Measurements from ENCODE around the gene PTGDR. TPM values are rescaled to one million over a fixed set of nuclear protein-coding genes. Genes with fewer than 3 reads are reported as not detected.

PTGDR gene
- total RNA-seq, 2 experiments from 2014 or later, result 0.12 TPM

GRCh38 chr14:52298795-52299194, 31.3 kb downstream of the PTGDR start:
- H3K4me3 Mint-ChIP-seq, result no peak overlapping the region
- H3K4me1 Mint-ChIP-seq (ENCODE audit: low read depth), result peaks cover 27% of the 10 kb centered on the region
- H3K9me3 Mint-ChIP-seq, result no peaks in the 10 kb centered on the region
- no peak overlapping the region for H3K27ac Mint-ChIP-seq
- no peaks in the 10 kb centered on the region for H3K36me3 Mint-ChIP-seq
- DNase-seq, result no peak
- ChIA-PET POLR2A (no interaction called here), CTCF (interaction anchor here (0.7 to 3.8 kb wide), 8 partner anchors 10 to 175 kb away, joined by 3 to 28 read pairs (median 10); partner anchors contain the start of gene PTGER2)
- no peaks in the 10 kb centered on the region for H3K27me3 Mint-ChIP-seq
- intact Hi-C loops (cut with micrococcal nuclease), result loop anchor here (1.0 kb wide), 2 partner anchors 119 to 175 kb away; no protein-coding TSS in a partner anchor

GRCh38 chr14:52299692-52300278, 32.3 kb downstream of the PTGDR start:
- no peak overlapping the region for H3K27ac Mint-ChIP-seq
- H3K36me3 Mint-ChIP-seq, result no peaks in the 10 kb centered on the region
- CTCF ChIA-PET, result interaction anchor here (0.6 to 3.8 kb wide), 26 partner anchors 9 to 661 kb away, joined by 3 to 28 read pairs (median 4); partner anchors contain the start of genes GPR137C, PTGDR, PTGER2 and TXNDC16
- POLR2A ChIA-PET, result interaction anchor here (1.0 kb wide), 1 partner anchor 14 kb away, joined by 4 read pairs; the partner anchor contains the start of gene PTGER2
- no peak overlapping the region for H3K4me3 Mint-ChIP-seq
- no peaks in the 10 kb centered on the region for H3K27me3 Mint-ChIP-seq
- no peak for DNase-seq
- H3K9me3 Mint-ChIP-seq, result no peaks in the 10 kb centered on the region
- intact Hi-C loops (cut with micrococcal nuclease), result loop anchor here (1.0 kb wide), 2 partner anchors 118 to 174 kb away; no protein-coding TSS in a partner anchor
- H3K4me1 Mint-ChIP-seq (ENCODE audit: low read depth), result peaks cover 34% of the 10 kb centered on the region

GRCh38 chr14:52303236-52303635, 35.7 kb downstream of the PTGDR start:
- CTCF ChIA-PET, result interaction anchor here (1.0 to 1.3 kb wide), 3 partner anchors 110 to 167 kb away, joined by 3 to 4 read pairs (median 3); no protein-coding TSS in a partner anchor
- H3K9me3 Mint-ChIP-seq, result no peaks in the 10 kb centered on the region
- H3K27ac Mint-ChIP-seq, result no peak overlapping the region
- no peaks in the 10 kb centered on the region for H3K27me3 Mint-ChIP-seq
- H3K4me3 Mint-ChIP-seq, result no peak overlapping the region
- DNase-seq, result no peak
- peaks cover 51% of the 10 kb centered on the region for H3K4me1 Mint-ChIP-seq (ENCODE audit: low read depth)
- H3K36me3 Mint-ChIP-seq, result no peaks in the 10 kb centered on the region
- intact Hi-C loops (cut with micrococcal nuclease), result no loop called here
- POLR2A ChIA-PET, result no interaction called here

DNA sequence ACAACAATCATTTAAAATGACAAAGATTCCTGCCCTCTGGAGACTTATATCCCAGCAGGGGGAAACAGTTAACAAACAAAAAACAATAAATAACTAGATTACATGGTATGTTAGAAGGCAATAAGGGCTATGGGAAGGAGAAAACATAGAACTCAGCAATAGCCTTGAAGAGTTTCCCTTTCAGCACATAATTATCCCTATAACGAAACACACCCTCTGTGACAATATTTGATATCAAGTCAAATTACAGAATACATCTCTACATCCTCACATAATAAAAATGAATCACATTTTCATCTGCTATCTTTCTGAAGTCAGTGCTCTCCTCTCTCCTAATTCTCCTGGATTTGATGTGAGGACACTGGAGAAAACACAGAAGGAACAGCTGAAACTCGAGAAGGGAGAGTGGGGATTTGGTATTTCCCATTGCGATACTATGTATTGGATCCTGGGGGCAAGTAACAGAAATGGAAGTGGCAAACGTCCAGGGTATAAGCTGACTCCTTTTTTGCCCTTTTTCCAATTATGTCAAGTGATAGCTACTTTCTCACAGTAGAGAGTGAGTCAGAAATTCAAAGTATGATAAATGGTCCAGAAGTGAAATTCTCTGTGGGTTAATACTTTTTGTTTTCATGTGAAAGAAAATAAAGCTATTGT, 36.9 kb downstream of the PTGDR start:
- no peak for DNase-seq
- intact Hi-C loops (cut with micrococcal nuclease), result no loop called here
- ChIA-PET POLR2A (interaction anchor here (1.5 kb wide), 1 partner anchor 10 kb away, joined by 6 read pairs; the partner anchor contains the start of gene PTGER2), CTCF (interaction anchor here (0.8 to 1.9 kb wide), 5 partner anchors 11 to 169 kb away, joined by 3 to 5 read pairs (median 3); no protein-coding TSS in a partner anchor)
- H3K4me1 Mint-ChIP-seq (ENCODE audit: low read depth), result peaks cover 55% of the 10 kb centered on the region
- H3K36me3 Mint-ChIP-seq, result no peaks in the 10 kb centered on the region
- H3K27me3 Mint-ChIP-seq, result no peaks in the 10 kb centered on the region
- H3K4me3 Mint-ChIP-seq, result no peak overlapping the region
- no peak overlapping the region for H3K27ac Mint-ChIP-seq
- H3K9me3 Mint-ChIP-seq, result no peaks in the 10 kb centered on the region

DNA sequence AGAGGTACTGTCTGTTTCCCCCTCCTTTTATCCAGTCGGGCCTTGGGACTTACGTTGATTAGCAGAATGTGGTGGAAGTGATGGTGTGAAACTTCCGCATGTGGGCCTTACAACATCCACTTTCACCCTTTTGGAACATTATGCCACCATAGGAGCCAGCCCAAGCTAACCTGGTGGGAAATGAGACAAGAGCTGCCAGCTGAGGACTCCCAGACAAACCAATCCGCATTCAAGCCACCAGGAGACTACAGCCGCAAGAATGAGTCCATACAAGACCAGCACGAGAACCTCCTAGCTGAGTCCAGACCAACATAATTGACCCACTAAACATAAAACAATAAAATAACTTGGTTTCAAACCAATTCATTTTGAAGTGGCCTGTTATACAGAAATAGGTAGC, 37.5 kb downstream of the PTGDR start:
- Mint-ChIP-seq H3K4me1 (ENCODE audit: low read depth) (peaks cover 59% of the 10 kb centered on the region), H3K9me3 (no peaks in the 10 kb centered on the region), H3K27ac (no peak overlapping the region), H3K4me3 (no peak overlapping the region), H3K27me3 (no peaks in the 10 kb centered on the region), H3K36me3 (no peaks in the 10 kb centered on the region)
- intact Hi-C loops (cut with micrococcal nuclease), result no loop called here
- POLR2A ChIA-PET, result interaction anchor here (1.5 kb wide), 1 partner anchor 9 kb away, joined by 6 read pairs; the partner anchor contains the start of gene PTGER2
- CTCF ChIA-PET, result interaction anchor here (0.8 to 1.9 kb wide), 5 partner anchors 11 to 168 kb away, joined by 3 to 5 read pairs (median 3); no protein-coding TSS in a partner anchor
- no peak for DNase-seq

- H3K4me1 Mint-ChIP-seq (ENCODE audit: low read depth), result peaks cover 62% of the 10 kb centered on the region
- H3K4me3 Mint-ChIP-seq, result no peak overlapping the region
- ChIA-PET CTCF (interaction anchor here (0.6 to 1.0 kb wide), 2 partner anchors 19 to 654 kb away, joined by 3 read pairs; no protein-coding TSS in a partner anchor), POLR2A (no interaction called here)
- no peak for DNase-seq
- intact Hi-C loops (cut with micrococcal nuclease), result no loop called here
- no peaks in the 10 kb centered on the region for H3K27me3 Mint-ChIP-seq
- H3K9me3 Mint-ChIP-seq, result no peaks in the 10 kb centered on the region
- peak overlapping the region; percentile 64 for H3K27ac Mint-ChIP-seq
- no peaks in the 10 kb centered on the region for H3K36me3 Mint-ChIP-seq
Observed at GRCh38 chr14:52307376-52307775, 39.9 kb downstream of the PTGDR start.

DNA sequence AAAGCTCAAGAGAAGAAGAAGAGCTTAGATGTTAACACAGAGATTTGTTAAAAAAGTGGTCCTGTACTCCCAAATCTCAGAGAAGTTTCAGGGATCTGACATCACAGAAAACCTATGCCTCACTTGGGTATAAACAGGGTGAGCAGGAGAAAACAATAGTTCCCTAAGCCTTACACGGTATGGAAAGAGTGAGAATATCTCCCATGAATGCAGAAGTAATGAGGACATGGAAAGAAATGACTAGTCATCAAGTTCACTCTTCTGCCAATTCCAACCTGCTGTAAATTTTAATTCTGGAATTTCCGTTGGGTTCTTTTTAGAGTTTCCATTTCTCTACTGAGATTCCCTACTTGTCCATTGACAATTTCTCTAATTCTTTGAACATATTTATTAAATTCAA, 40.4 kb downstream of the PTGDR start:
- peak overlapping the region; percentile 64 for H3K27ac Mint-ChIP-seq
- no peaks in the 10 kb centered on the region for H3K27me3 Mint-ChIP-seq
- no peak overlapping the region for H3K4me3 Mint-ChIP-seq
- intact Hi-C loops (cut with micrococcal nuclease), result no loop called here
- ChIA-PET CTCF (no interaction called here), POLR2A (no interaction called here)
- H3K4me1 Mint-ChIP-seq (ENCODE audit: low read depth), result peaks cover 64% of the 10 kb centered on the region
- DNase-seq, result no peak
- no peaks in the 10 kb centered on the region for H3K9me3 Mint-ChIP-seq
- H3K36me3 Mint-ChIP-seq, result no peaks in the 10 kb centered on the region

GRCh38 chr14:52310541-52310940, 43.0 kb downstream of the PTGDR start:
- POLR2A ChIA-PET, result no interaction called here
- H3K36me3 Mint-ChIP-seq, result no peaks in the 10 kb centered on the region
- no peak overlapping the region for H3K4me3 Mint-ChIP-seq
- H3K9me3 Mint-ChIP-seq, result no peaks in the 10 kb centered on the region
- peaks cover 3% of the 10 kb centered on the region for H3K27me3 Mint-ChIP-seq
- H3K4me1 Mint-ChIP-seq (ENCODE audit: low read depth), result peaks cover 61% of the 10 kb centered on the region
- DNase-seq, result no peak
- intact Hi-C loops (cut with micrococcal nuclease), result loop anchor here (10.0 kb wide), 1 partner anchor 394 kb away; the partner anchor contains the start of gene PSMC6
- CTCF ChIA-PET, result interaction anchor here (0.6 to 6.2 kb wide), 4 partner anchors 8 to 459 kb away, joined by 3 to 28 read pairs (median 3); no protein-coding TSS in a partner anchor
- H3K27ac Mint-ChIP-seq, result no peak overlapping the region

GRCh38 chr14:52312931-52313355, 45.4 kb downstream of the PTGDR start:
- intact Hi-C loops (cut with micrococcal nuclease), result loop anchor here (1.0 to 10.0 kb wide), 2 partner anchors 39 to 392 kb away; partner anchors contain the start of gene PSMC6
- ChIA-PET POLR2A (interaction anchor here (0.7 to 3.5 kb wide), 3 partner anchors 12 to 101 kb away, joined by 3 to 23 read pairs (median 4); no protein-coding TSS in a partner anchor), CTCF (interaction anchor here (0.8 to 6.2 kb wide), 3 partner anchors 13 to 65 kb away, joined by 3 to 28 read pairs (median 4); no protein-coding TSS in a partner anchor)
- Mint-ChIP-seq H3K36me3 (no peaks in the 10 kb centered on the region), H3K27ac (peak overlapping the region; percentile 90), H3K9me3 (no peaks in the 10 kb centered on the region), H3K27me3 (peaks cover 4% of the 10 kb centered on the region), H3K4me1 (ENCODE audit: low read depth) (peaks cover 70% of the 10 kb centered on the region), H3K4me3 (peak overlapping the region; percentile 97)
- no peak for DNase-seq

- Mint-ChIP-seq H3K4me3 (peak overlapping the region; percentile 97), H3K4me1 (ENCODE audit: low read depth) (peaks cover 68% of the 10 kb centered on the region), H3K27ac (peak overlapping the region; percentile 90), H3K36me3 (no peaks in the 10 kb centered on the region), H3K27me3 (peaks cover 4% of the 10 kb centered on the region), H3K9me3 (no peaks in the 10 kb centered on the region)
- CTCF ChIA-PET, result interaction anchor here (1.3 to 6.2 kb wide), 2 partner anchors 12 to 13 kb away, joined by 4 to 28 read pairs; no protein-coding TSS in a partner anchor
- DNase-seq, result no peak
- intact Hi-C loops (cut with micrococcal nuclease), result loop anchor here (1.0 to 10.0 kb wide), 2 partner anchors 39 to 391 kb away; partner anchors contain the start of gene PSMC6
- POLR2A ChIA-PET, result interaction anchor here (0.7 to 3.5 kb wide), 7 partner anchors 8 to 239 kb away, joined by 3 to 23 read pairs (median 6); partner anchors contain the start of genes GPR137C and TXNDC16
Observed at GRCh38 chr14:52313462-52313861, 46.0 kb downstream of the PTGDR start.

DNA sequence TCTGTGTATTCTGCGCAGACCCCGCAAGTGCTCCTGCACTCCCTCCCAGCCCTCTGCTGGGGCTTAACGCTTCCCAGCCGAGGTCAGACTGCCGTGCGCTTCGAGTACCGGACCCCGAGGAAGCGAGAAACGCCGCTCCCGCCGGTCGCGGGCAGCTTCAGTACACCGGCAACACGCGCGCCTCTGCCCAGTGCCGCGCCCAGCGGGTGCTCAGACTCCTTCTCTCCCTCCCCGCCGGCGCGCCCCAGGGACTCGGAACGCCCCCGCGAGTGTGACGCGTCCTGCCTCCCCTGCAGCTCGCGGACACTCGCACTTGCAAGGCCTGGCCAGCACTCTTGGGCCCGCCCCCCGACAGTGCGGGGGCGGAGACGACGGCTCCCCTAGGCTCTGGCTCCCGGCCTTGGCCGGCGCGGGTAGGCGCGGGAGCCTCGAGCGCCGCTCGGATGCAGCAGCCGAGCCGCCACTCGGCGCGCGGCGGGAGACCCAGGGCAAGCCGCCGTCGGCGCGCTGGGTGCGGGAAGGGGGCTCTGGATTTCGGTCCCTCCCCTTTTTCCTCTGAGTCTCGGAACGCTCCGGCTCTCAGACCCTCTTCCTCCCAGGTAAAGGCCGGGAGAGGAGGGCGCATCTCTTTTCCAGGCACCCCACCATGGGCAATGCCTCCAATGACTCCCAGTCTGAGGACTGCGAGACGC, 46.6 kb downstream of the PTGDR start, which contains the start of gene PTGER2:
Gene PTGER2 (plus strand): TSS at position 410 of the 692 bp plus-strand sequence. CDS start 237 bp downstream, at position 647.
- intact Hi-C loops (cut with micrococcal nuclease), result loop anchor here (1.0 to 10.0 kb wide), 2 partner anchors 38 to 391 kb away; partner anchors contain the start of gene PSMC6
- peaks cover 69% of the 10 kb centered on the region for H3K4me1 Mint-ChIP-seq (ENCODE audit: low read depth)

More for the DNA sequence above, 46.6 kb downstream of the PTGDR start, which contains the start of gene PTGER2:
- Mint-ChIP-seq H3K9me3 (no peaks in the 10 kb centered on the region), H3K27me3 (peaks cover 6% of the 10 kb centered on the region), H3K36me3 (no peaks in the 10 kb centered on the region), H3K4me3 (peak within 1 kb of the TSS; percentile 97), H3K27ac (peak within 1 kb of the TSS; percentile 90)
- ChIA-PET CTCF (interaction anchor here (0.7 to 6.2 kb wide), 3 partner anchors 11 to 144 kb away, joined by 3 to 28 read pairs (median 4); no protein-coding TSS in a partner anchor), POLR2A (interaction anchor here (1.0 to 3.5 kb wide), 7 partner anchors 9 to 238 kb away, joined by 3 to 23 read pairs (median 6); partner anchors contain the start of genes GPR137C and TXNDC16)
- peak; percentile 90 for DNase-seq

Measured in activated CD4-positive, alpha-beta memory T cell treated with anti-CD3 and anti-CD28 coated beads for 36 hours (primary cell).